Measurements from ENCODE around the gene UXS1.
"Not testable (repeated sequence)": the region's sequence is repeated elsewhere in the genome, so short reads cannot be mapped to it uniquely, and the experiment has no call there.

The UXS1 gene

DNA sequence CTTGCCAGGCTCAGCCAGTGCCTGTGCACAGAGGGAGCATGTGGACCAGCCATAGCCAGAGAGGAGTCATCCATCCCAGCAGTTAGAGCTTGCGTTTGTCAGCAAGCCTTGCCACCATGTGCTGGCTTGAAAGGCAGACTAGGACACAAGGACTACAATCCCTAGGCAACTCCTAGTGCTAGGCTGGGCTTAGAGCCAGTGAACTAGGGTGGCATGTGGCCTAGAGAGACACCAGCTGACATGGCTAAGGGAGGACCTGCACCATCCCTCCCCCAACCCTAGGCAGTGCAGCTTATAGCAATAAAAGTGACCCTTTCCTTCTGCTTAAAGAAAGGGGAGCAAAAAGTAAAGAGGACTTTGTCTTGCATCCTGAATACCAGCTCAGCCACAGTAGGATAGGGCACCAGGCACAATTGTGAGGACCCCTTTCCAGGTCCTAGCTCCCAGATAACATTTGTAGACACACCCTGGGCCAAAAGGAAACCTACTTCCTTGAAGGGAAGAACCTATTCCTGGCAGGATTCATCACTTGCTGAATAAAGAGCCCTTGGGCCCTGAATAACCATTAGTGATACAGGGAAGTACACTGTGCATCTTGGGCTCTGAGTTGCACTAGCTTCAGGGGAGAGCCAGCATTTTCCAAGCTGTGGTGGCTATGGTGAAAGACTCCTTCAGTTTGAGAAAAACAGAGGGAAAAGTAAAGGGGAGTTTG lies 38.7 kb upstream of the UXS1 start:
- Histone ChIP-seq H3K4me2 (ENCODE audit: low read depth, low read length, poor library complexity, severe bottlenecking) (no peak overlapping the region), H3K27me3 (ENCODE audit: insufficient read depth, low read length, poor library complexity, severe bottlenecking) (no peaks in the 10 kb centered on the region), H3K4me3 (ENCODE audit: low read length, poor library complexity, severe bottlenecking) (no peak overlapping the region), H3K9me3 (ENCODE audit: insufficient read depth, low read depth, low read length) (peaks cover 13% of the 10 kb centered on the region; the same call in 1 of the 2 replicates), H3K79me2 (ENCODE audit: insufficient read depth, low read length) (no peaks in the 10 kb centered on the region), H4K20me1 (ENCODE audit: insufficient read depth, low read length, poor library complexity, severe bottlenecking) (no peaks in the 10 kb centered on the region), H3F3A (ENCODE audit: low read depth) (no peaks in the 10 kb centered on the region), H3K36me3 (ENCODE audit: insufficient read depth, low read length) (no peaks in the 10 kb centered on the region), H3K9ac (ENCODE audit: low read depth, low read length, poor library complexity, severe bottlenecking) (no peak overlapping the region), H2AFZ (ENCODE audit: low read length) (no peak overlapping the region), H3K4me1 (ENCODE audit: insufficient read depth, low read length, poor library complexity, severe bottlenecking) (no peaks in the 10 kb centered on the region), H3K9me2 (replicated peaks; ENCODE audit: low read depth, low read length) (no peaks in the 10 kb centered on the region)
- TF ChIP-seq, protein P1, sequence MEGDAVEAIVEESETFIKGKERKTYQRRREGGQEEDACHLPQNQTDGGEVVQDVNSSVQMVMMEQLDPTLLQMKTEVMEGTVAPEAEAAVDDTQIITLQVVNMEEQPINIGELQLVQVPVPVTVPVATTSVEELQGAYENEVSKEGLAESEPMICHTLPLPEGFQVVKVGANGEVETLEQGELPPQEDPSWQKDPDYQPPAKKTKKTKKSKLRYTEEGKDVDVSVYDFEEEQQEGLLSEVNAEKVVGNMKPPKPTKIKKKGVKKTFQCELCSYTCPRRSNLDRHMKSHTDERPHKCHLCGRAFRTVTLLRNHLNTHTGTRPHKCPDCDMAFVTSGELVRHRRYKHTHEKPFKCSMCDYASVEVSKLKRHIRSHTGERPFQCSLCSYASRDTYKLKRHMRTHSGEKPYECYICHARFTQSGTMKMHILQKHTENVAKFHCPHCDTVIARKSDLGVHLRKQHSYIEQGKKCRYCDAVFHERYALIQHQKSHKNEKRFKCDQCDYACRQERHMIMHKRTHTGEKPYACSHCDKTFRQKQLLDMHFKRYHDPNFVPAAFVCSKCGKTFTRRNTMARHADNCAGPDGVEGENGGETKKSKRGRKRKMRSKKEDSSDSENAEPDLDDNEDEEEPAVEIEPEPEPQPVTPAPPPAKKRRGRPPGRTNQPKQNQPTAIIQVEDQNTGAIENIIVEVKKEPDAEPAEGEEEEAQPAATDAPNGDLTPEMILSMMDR (conservative IDR thresholded peaks at IDR 0.05; ENCODE audit: low read length) = no peak
- TF ChIP-seq EZH2phosphoT487 (IDR thresholded peaks at IDR 0.05; ENCODE audit: borderline replicate concordance) = no peak

DNA sequence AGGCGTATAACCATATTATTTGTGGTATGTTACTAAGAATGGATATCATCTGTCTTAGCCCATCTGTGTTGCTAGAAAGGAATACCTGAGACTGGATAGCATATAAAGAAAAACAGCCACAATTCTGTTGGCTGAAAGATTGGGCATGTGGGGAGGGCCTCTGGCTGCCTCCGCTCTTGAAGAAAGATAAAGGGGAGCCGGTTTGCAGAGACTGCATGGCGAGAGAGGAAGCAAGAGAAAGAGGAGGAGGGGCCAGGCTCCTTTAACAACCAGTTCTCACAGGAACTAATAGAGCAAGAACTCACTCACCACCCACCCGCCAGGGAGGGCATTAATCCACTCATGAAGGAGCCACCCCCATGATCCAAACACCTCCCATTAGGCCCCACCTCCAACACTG lies 29.2 kb upstream of the UXS1 start:
- Histone ChIP-seq H3K9me3 (ENCODE audit: insufficient read depth, low read depth, low read length) (no peaks in the 10 kb centered on the region), H3F3A (ENCODE audit: low read depth) (no peaks in the 10 kb centered on the region), H3K27me3 (ENCODE audit: insufficient read depth, low read length, poor library complexity, severe bottlenecking) (no peaks in the 10 kb centered on the region), H3K79me2 (ENCODE audit: insufficient read depth, low read length) (no peaks in the 10 kb centered on the region), H3K4me3 (ENCODE audit: low read length, poor library complexity, severe bottlenecking) (no peak overlapping the region), H3K4me1 (ENCODE audit: insufficient read depth, low read length, poor library complexity, severe bottlenecking) (no peaks in the 10 kb centered on the region), H2AFZ (ENCODE audit: low read length) (no peak overlapping the region), H4K20me1 (ENCODE audit: insufficient read depth, low read length, poor library complexity, severe bottlenecking) (no peaks in the 10 kb centered on the region), H3K4me2 (ENCODE audit: low read depth, low read length, poor library complexity, severe bottlenecking) (no peak overlapping the region), H3K9me2 (replicated peaks; ENCODE audit: low read depth, low read length) (no peaks in the 10 kb centered on the region), H3K36me3 (ENCODE audit: insufficient read depth, low read length) (no peaks in the 10 kb centered on the region), H3K9ac (ENCODE audit: low read depth, low read length, poor library complexity, severe bottlenecking) (no peak overlapping the region)
- TF ChIP-seq, protein P1 (conservative IDR thresholded peaks at IDR 0.05; ENCODE audit: low read length) = no peak
- TF ChIP-seq EZH2phosphoT487 (IDR thresholded peaks at IDR 0.05; ENCODE audit: borderline replicate concordance) = no peak

DNA sequence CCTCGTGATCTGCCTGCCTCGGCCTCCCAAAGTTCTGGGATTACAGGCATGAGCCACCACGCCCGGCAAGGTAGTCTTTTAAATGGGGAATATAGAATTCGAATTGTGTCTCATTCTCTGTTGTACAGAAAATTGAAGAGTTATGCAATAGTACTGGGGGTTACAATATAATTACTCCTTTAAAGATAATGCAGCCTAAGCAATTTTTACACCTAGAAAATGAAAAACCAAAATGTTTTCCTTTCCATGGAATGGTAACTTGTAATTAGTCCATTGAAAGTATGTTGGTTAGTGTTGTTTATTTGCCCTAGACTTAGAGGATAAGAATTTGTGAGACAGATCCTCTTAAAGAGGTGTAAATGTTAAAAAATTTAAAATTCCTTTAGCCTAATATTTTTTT lies 28.0 kb upstream of the UXS1 start:
- not testable (repeated sequence) for H4K20me1 ChIP-seq (ENCODE audit: insufficient read depth, low read length, poor library complexity, severe bottlenecking); H3K4me2 ChIP-seq (ENCODE audit: low read depth, low read length, poor library complexity, severe bottlenecking); H3K4me3 ChIP-seq (ENCODE audit: low read length, poor library complexity, severe bottlenecking); H3K9me3 ChIP-seq (ENCODE audit: insufficient read depth, low read depth, low read length); H3K36me3 ChIP-seq (ENCODE audit: insufficient read depth, low read length); H3K4me1 ChIP-seq (ENCODE audit: insufficient read depth, low read length, poor library complexity, severe bottlenecking); H3F3A ChIP-seq (ENCODE audit: low read depth); H3K79me2 ChIP-seq (ENCODE audit: insufficient read depth, low read length); H3K9me2 ChIP-seq (replicated peaks; ENCODE audit: low read depth, low read length); H3K9ac ChIP-seq (ENCODE audit: low read depth, low read length, poor library complexity, severe bottlenecking); H2AFZ ChIP-seq (ENCODE audit: low read length); H3K27me3 ChIP-seq (ENCODE audit: insufficient read depth, low read length, poor library complexity, severe bottlenecking)

DNA sequence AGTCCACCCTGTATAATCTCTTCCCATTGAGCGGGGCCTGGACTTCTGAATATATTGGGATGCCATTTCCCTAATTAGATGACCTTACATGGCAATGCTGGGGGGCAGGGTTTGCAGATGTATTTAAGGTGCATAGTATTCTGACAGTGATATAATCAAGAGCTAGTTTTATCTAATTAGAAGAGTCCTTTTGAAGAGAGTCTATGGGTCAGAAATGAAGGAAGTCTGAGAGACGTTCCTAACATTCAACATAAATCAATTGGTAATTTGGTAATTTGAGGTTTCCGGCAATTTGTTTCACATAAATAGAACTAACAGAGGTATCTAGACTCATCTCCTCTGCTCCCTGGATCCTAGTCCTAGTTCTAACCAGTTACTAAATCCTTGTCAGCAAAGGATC lies 25.7 kb upstream of the UXS1 start:
- H3K4me3 ChIP-seq (ENCODE audit: low read length, poor library complexity, severe bottlenecking) = no peak overlapping the region
- no peaks in the 10 kb centered on the region for H3F3A ChIP-seq (ENCODE audit: low read depth)
- H3K9ac ChIP-seq (ENCODE audit: low read depth, low read length, poor library complexity, severe bottlenecking) = no peak overlapping the region
- H3K9me3 ChIP-seq (ENCODE audit: insufficient read depth, low read depth, low read length) = no peaks in the 10 kb centered on the region
- no peaks in the 10 kb centered on the region for H3K36me3 ChIP-seq (ENCODE audit: insufficient read depth, low read length)
- no peaks in the 10 kb centered on the region for H4K20me1 ChIP-seq (ENCODE audit: insufficient read depth, low read length, poor library complexity, severe bottlenecking)
- no peaks in the 10 kb centered on the region for H3K9me2 ChIP-seq (replicated peaks; ENCODE audit: low read depth, low read length)
- peaks cover 6% of the 10 kb centered on the region for H3K4me1 ChIP-seq (ENCODE audit: insufficient read depth, low read length, poor library complexity, severe bottlenecking)
- no peaks in the 10 kb centered on the region for H3K79me2 ChIP-seq (ENCODE audit: insufficient read depth, low read length)
- no peak overlapping the region for H3K4me2 ChIP-seq (ENCODE audit: low read depth, low read length, poor library complexity, severe bottlenecking)
- TF ChIP-seq EZH2phosphoT487 (IDR thresholded peaks at IDR 0.05; ENCODE audit: borderline replicate concordance) = no peak
- TF ChIP-seq, protein P1 (conservative IDR thresholded peaks at IDR 0.05; ENCODE audit: low read length) = no peak
- H3K27me3 ChIP-seq (ENCODE audit: insufficient read depth, low read length, poor library complexity, severe bottlenecking) = no peaks in the 10 kb centered on the region
- H2AFZ ChIP-seq (ENCODE audit: low read length) = 0 out of 2 replicates have a peak overlapping the region, but pooled peaks have one; percentile 3

DNA sequence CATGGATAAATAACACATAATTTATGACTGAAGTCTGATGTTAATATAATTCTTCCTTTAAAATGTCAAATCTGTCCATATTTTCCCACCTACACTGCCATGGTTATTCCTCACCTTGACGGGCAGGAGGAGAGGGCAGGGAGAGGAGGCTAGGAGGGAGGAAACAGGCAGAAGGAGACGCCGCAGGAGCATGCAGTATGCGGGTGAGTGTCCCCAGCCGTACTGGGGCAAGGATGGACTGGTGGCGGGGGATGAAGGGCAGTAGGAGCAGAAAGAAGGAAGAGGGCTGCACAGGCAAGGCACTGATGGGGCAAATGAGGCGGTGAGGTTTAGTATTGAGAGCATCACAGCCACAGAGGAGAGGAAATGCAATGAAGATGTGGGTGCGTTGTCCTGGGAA lies 25.1 kb upstream of the UXS1 start:
- H4K20me1 ChIP-seq (ENCODE audit: insufficient read depth, low read length, poor library complexity, severe bottlenecking); H3K9ac ChIP-seq (ENCODE audit: low read depth, low read length, poor library complexity, severe bottlenecking); H3K4me3 ChIP-seq (ENCODE audit: low read length, poor library complexity, severe bottlenecking); H3K27me3 ChIP-seq (ENCODE audit: insufficient read depth, low read length, poor library complexity, severe bottlenecking); H2AFZ ChIP-seq (ENCODE audit: low read length); H3K9me3 ChIP-seq (ENCODE audit: insufficient read depth, low read depth, low read length); H3K79me2 ChIP-seq (ENCODE audit: insufficient read depth, low read length); H3K4me2 ChIP-seq (ENCODE audit: low read depth, low read length, poor library complexity, severe bottlenecking); H3K4me1 ChIP-seq (ENCODE audit: insufficient read depth, low read length, poor library complexity, severe bottlenecking); H3K9me2 ChIP-seq (replicated peaks; ENCODE audit: low read depth, low read length); H3F3A ChIP-seq (ENCODE audit: low read depth); H3K36me3 ChIP-seq (ENCODE audit: insufficient read depth, low read length): not testable (repeated sequence)

Measured in Loucy (cell line).